Measurements from ENCODE around the gene SYP.
"Not testable (repeated sequence)": the region's sequence is repeated elsewhere in the genome, so short reads cannot be mapped to it uniquely, and the experiment has no call there.

The SYP gene

DNA sequence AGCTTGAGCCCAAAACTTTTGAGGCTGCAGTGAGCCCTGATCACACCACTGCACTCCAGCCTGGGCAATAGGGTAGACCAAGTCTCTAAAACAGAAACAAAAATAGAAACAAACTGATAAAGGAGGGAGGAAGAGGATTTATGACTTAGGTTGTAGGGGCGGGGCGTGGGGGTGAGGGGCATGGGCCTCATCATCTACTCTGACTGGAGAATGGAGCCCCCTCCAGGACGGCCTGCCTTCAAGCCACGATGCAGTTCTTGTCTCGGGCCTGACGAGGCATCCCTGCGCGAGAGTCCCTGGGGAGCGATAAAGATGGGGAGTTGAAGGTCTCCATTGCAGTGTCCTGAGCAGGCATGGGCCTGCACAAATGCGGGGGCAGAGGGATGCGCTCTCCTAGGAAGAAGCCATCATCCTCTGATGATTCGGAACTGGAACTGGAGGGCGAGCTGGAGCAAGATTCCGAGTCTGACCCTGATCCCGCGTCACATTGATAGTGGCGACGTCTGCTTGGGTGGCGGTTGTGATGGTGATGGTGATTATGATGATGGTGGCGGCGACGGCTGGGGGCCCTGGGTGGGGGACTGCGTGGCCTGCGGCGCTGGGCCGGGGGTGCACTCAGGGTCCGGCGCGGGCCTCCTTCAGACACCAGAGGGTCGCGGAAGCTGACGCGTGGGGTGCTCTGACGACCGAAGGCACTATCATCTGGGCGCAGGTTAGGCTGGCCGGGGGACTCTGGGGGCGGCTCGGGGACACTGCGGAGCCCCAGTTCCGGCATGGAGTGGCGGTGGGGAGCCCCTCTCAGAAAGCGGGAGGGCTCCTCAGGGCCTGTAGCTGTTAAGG is 24.3 kb downstream of the SYP start:
- Histone ChIP-seq H3K4me1 (ENCODE audit: insufficient read depth, low read length) (no peaks in the 10 kb centered on the region), H3K4me3 (ENCODE audit: low read length) (no peak overlapping the region), H3K9ac (ENCODE audit: low read depth, low read length) (no peak overlapping the region), H3K27ac (ENCODE audit: low read length) (no peak overlapping the region), H3K27me3 (ENCODE audit: insufficient read depth, low read length) (peaks cover 27% of the 10 kb centered on the region), H3K9me3 (ENCODE audit: insufficient read depth, low read depth, low read length) (no peaks in the 10 kb centered on the region), H3K36me3 (ENCODE audit: insufficient read depth, low read depth, low read length) (peaks cover 4% of the 10 kb centered on the region; the same call in 1 of the 2 replicates)

DNA sequence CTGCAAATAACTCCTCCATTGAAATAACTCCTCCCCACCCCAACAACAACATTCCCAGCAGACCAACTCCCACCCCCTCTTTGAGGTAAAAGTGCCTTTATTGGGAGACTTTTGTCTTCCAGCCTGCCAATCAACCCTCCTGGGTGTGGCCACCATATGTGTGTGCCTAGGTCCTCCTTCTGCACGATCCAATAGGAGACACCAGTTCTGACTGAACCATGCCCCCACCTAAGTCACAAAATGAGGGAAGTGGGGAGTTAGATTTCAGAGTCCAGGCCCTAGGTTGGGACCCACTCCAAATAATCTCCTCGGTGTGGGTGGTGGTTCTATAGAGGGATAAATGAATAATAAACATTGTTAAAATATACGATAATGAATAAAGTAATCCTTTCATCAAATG is 25.3 kb downstream of the SYP start:
- Histone ChIP-seq H3K4me3 (ENCODE audit: low read length) (no peak overlapping the region), H3K36me3 (ENCODE audit: insufficient read depth, low read depth, low read length) (peaks cover 4% of the 10 kb centered on the region; the same call in 1 of the 2 replicates), H3K27ac (ENCODE audit: low read length) (no peak overlapping the region), H3K9ac (ENCODE audit: low read depth, low read length) (no peak overlapping the region), H3K27me3 (ENCODE audit: insufficient read depth, low read length) (peaks cover 32% of the 10 kb centered on the region), H3K4me1 (ENCODE audit: insufficient read depth, low read length) (no peaks in the 10 kb centered on the region), H3K9me3 (ENCODE audit: insufficient read depth, low read depth, low read length) (no peaks in the 10 kb centered on the region)

DNA sequence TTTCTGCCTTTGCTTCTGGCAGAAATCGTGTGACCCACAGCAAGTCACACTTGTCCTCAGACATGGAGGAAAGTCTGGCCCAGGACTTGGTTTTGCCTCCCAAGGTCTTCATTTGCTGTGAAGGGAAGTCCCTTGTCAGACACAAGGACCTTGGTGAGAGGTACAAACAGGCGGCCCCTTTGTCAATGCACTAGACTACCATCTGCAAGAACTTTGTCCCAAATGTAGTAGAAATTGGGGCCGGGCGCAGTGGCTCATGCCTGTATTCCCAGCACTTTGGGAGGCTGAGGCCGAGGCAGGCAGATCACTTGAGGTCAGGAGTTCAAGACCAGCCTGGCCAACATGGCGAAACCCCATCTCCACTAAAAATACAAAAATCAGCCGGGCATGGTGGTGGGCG is 26.4 kb downstream of the SYP start:
- not testable (repeated sequence) for H3K4me1 ChIP-seq (ENCODE audit: insufficient read depth, low read length); H3K27ac ChIP-seq (ENCODE audit: low read length); H3K36me3 ChIP-seq (ENCODE audit: insufficient read depth, low read depth, low read length); H3K9ac ChIP-seq (ENCODE audit: low read depth, low read length); H3K9me3 ChIP-seq (ENCODE audit: insufficient read depth, low read depth, low read length); H3K4me3 ChIP-seq (ENCODE audit: low read length)
- H3K27me3 ChIP-seq (ENCODE audit: insufficient read depth, low read length): peaks cover 32% of the 10 kb centered on the region

DNA sequence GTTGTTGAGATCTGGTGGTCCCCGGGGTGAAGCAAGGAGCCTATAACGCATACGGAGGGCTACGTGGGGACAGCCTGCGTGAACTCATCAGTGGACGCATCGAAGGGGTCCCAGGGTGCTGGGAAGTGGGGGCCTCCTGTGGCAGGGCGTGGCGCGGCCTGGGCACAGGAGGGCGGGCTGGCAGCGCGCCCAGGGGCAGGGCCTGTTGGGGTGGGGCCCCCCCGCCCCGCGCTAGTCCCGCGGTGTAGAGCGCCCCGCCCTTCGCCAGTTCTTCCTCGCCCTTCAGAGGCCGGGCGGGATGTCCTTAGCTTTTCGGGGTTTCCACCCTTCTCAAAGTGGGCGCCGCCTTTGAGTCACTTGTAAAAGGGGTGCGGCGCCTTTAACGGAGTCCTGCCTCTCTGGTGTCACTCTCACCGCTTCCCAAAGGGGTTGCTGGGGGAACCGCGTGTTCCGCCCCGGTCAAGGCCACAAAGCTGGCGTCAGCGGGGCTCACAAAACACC is 27.7 kb downstream of the SYP start:
- H3K9ac ChIP-seq (ENCODE audit: low read depth, low read length): no peak overlapping the region
- H3K27ac ChIP-seq (ENCODE audit: low read length): no peak overlapping the region
- H3K36me3 ChIP-seq (ENCODE audit: insufficient read depth, low read depth, low read length): no peaks in the 10 kb centered on the region
- H3K4me1 ChIP-seq (ENCODE audit: insufficient read depth, low read length): no peaks in the 10 kb centered on the region
- H3K4me3 ChIP-seq (ENCODE audit: low read length): peak overlapping the region; percentile 57; the same call in 1 of the 2 replicates
- H3K27me3 ChIP-seq (ENCODE audit: insufficient read depth, low read length): peaks cover 40% of the 10 kb centered on the region
- H3K9me3 ChIP-seq (ENCODE audit: insufficient read depth, low read depth, low read length): no peaks in the 10 kb centered on the region

DNA sequence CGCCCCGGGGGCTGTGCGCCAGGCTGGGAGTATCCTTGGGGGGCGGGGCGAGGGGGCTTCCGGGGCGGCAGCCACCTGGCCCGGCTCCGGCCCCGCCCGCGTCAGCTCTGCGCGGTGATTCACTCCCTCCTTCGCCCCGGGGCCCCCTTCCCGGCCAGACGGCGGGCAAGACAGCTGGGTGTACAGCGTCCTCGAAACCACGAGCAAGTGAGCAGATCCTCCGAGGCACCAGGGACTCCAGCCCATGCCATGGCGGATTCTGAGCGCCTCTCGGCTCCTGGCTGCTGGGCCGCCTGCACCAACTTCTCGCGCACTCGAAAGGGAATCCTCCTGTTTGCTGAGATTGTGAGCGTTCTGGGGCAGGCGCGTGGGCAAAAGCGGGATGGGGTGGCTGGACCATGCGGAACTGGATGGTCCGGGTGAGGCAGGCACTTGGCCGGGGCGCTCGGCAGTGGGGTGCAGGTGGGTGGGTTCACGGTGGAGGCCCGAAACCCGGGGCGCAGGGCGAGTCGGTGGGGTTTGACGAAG is 28.2 kb downstream of the SYP start, which contains the start of gene PLP2:
TSS of gene PLP2 (plus strand) at position 147 of the 528 bp plus-strand sequence. CDS start at position 250, 103 bp downstream.
- peak within 1 kb of the TSS; percentile 57 for H3K4me3 ChIP-seq (ENCODE audit: low read length)
- no peak within 1 kb of the TSS for H3K27ac ChIP-seq (ENCODE audit: low read length)
- no peaks in the 10 kb centered on the region for H3K36me3 ChIP-seq (ENCODE audit: insufficient read depth, low read depth, low read length)
- H3K4me1 ChIP-seq (ENCODE audit: insufficient read depth, low read length): no peaks in the 10 kb centered on the region
- no peak within 1 kb of the TSS for H3K9ac ChIP-seq (ENCODE audit: low read depth, low read length)
- no peaks in the 10 kb centered on the region for H3K9me3 ChIP-seq (ENCODE audit: insufficient read depth, low read depth, low read length)
- peaks cover 45% of the 10 kb centered on the region for H3K27me3 ChIP-seq (ENCODE audit: insufficient read depth, low read length)

DNA sequence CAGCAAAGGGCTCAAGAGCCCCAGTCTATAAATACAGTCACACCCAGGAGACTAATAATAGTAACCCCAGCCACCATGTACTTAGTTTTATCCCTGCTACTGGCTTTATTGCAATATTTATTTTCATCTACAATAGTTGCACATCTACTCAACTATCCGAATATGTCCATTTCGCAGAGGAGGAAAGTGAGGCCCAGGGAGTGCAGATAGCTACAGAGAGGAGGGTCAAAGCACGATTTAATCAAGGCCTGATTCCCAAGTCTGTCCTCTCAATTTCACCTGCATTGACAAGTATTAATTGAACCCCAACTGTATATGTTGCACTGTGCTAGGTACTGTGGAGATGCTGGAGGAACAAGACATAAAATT is 32.3 kb downstream of the SYP start:
- Histone ChIP-seq H3K4me3 (ENCODE audit: low read length) (peak overlapping the region; percentile 69; the same call in 1 of the 2 replicates), H3K9me3 (ENCODE audit: insufficient read depth, low read depth, low read length) (no peaks in the 10 kb centered on the region), H3K4me1 (ENCODE audit: insufficient read depth, low read length) (no peaks in the 10 kb centered on the region; the same call in 1 of the 2 replicates), H3K9ac (ENCODE audit: low read depth, low read length) (no peak overlapping the region), H3K27me3 (ENCODE audit: insufficient read depth, low read length) (peaks cover 59% of the 10 kb centered on the region), H3K36me3 (ENCODE audit: insufficient read depth, low read depth, low read length) (no peaks in the 10 kb centered on the region), H3K27ac (ENCODE audit: low read length) (no peak overlapping the region)

DNA sequence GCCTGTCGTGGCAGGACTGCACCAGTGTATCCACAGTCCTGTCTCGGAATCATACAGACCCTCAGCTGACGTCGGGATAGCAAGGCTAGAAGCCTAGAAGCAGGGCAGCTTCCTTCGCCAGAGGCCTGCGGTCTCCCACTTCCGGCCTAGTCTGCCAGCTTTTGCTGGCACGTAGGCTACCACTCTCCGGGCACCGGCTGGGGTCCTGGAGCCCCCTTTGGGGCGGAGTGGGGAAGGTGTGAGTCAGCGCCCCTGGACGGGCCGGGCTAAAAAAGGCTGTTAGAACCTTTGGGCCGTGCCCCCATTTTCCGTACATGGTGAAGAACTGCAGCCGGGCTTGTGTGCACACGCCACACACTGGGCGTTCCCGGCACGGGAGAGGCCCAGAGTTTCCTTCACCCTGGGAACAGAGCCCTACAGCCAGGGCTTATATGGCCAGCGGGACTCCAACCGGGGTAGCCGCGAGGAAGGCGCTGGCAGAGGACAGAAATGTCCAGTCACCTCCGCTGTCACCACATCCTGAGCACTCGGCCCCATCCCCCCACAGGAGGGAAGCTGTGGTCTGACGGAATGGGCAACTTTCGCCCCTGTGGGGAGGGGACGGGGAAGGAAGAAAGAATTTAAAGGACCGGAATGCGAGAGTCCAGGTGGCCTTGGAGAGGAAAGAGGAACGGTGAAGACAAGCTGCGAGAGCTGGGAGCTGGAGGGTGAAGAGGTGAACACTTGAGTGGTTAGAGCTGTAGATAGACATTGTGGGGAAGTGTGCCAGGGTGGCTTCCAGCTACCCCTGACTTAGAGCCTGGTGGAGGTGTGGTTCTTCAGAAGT is 32.9 kb downstream of the SYP start:
- peaks cover 59% of the 10 kb centered on the region for H3K27me3 ChIP-seq (ENCODE audit: insufficient read depth, low read length)
- peak overlapping the region; percentile 69 for H3K4me3 ChIP-seq (ENCODE audit: low read length)
- no peaks in the 10 kb centered on the region for H3K9me3 ChIP-seq (ENCODE audit: insufficient read depth, low read depth, low read length)
- H3K36me3 ChIP-seq (ENCODE audit: insufficient read depth, low read depth, low read length): no peaks in the 10 kb centered on the region
- H3K4me1 ChIP-seq (ENCODE audit: insufficient read depth, low read length): no peaks in the 10 kb centered on the region; the same call in 1 of the 2 replicates
- H3K9ac ChIP-seq (ENCODE audit: low read depth, low read length): no peak overlapping the region; the same call in 1 of the 2 replicates
- H3K27ac ChIP-seq (ENCODE audit: low read length): no peak overlapping the region

DNA sequence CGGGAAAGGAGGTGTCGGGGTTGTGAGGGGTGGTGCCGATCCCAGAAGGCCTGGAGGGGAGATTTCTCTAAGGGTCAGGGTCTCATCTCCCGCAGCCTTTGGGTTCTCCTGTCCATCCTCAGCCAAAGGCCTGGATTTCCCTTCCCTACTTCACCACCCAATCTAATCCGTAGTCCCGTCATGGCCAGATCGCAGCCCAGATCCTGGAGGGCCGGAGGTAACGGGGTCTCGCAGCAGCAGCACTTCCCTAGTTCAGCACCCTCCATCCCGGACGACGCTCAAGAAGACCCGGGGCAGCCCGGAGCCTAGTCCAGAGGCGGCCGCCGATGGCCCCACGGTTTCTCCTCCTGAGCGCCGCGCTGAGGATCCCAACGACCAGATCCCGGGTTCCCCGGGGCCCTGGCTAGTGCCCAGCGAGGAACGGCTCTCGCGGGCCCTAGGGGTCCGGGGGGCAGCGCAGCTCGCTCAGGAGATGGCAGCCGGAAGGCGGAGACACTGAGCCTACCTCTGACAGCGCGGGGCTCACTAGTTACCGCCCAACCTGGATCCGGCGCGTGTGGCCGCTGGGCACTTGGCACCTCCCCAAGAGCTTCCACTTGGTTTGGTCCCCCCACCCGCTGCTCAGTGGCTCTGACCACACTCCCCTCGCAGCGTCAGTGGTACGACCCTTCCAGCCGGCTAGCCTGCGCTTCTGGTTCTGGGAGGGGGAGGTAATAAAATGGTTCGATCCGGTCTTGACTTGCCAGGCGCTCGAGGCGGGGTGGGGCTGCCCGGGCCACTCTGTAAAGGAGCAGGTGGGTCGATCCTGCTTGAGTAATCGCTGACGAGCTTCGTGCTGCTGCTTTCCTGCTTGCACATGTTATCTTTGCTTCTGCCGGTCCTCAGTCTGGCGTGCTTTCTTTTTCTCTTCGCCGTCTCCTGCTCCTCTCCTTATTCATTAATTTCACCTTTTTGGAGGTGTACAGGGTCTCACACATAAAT is 33.8 kb downstream of the SYP start:
- Histone ChIP-seq H3K27ac (ENCODE audit: low read length) (no peak overlapping the region), H3K4me3 (ENCODE audit: low read length) (peak overlapping the region; percentile 69), H3K36me3 (ENCODE audit: insufficient read depth, low read depth, low read length) (no peaks in the 10 kb centered on the region), H3K27me3 (ENCODE audit: insufficient read depth, low read length) (peaks cover 57% of the 10 kb centered on the region), H3K9me3 (ENCODE audit: insufficient read depth, low read depth, low read length) (no peaks in the 10 kb centered on the region), H3K4me1 (ENCODE audit: insufficient read depth, low read length) (no peaks in the 10 kb centered on the region; the same call in 1 of the 2 replicates), H3K9ac (ENCODE audit: low read depth, low read length) (no peak overlapping the region; the same call in 1 of the 2 replicates)

DNA sequence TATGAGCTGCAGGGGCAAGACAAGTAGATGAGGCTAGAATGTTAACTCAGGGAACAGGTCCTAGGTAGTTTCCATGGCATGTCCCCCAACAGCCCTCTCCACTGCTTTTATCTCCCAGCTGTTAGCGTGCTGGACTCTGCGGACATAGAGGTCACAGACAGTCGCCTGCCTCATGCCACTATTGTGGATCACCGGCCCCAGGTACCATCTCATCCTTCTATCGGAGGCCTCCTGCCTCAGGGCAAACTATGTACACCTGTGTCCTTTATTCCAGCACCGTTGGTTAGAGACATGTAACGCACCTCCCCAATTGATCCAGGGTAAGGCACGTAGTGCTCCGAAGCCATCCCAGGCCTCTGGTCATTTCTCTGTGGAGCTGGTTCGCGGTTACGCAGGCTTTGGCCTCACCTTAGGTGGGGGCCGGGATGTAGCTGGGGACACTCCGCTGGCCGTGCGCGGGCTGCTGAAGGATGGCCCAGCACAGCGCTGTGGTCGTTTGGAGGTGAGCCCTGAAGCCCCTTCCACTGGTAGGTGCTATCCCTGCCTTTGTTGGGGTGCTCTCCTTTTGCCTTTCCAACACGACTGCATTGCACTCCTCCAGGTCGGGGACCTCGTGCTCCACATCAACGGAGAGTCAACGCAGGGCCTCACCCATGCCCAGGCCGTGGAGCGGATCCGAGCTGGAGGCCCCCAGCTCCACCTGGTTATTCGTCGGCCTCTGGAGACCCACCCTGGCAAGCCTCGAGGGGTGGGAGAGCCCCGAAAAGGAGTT is 35.2 kb downstream of the SYP start:
- H3K4me3 ChIP-seq (ENCODE audit: low read length): no peak overlapping the region; the same call in 1 of the 2 replicates

More for the DNA sequence above, 35.2 kb downstream of the SYP start:
- no peak overlapping the region for H3K9ac ChIP-seq (ENCODE audit: low read depth, low read length)
- H3K9me3 ChIP-seq (ENCODE audit: insufficient read depth, low read depth, low read length): no peaks in the 10 kb centered on the region
- H3K27me3 ChIP-seq (ENCODE audit: insufficient read depth, low read length): peaks cover 58% of the 10 kb centered on the region
- H3K27ac ChIP-seq (ENCODE audit: low read length): no peak overlapping the region
- no peaks in the 10 kb centered on the region; the same call in 1 of the 2 replicates for H3K4me1 ChIP-seq (ENCODE audit: insufficient read depth, low read length)
- H3K36me3 ChIP-seq (ENCODE audit: insufficient read depth, low read depth, low read length): no peaks in the 10 kb centered on the region
